MCF 10A (cell line): Measurements from ENCODE around the gene DYNC2LI1. TPM values are rescaled to one million over a fixed set of nuclear protein-coding genes. Genes with fewer than 3 reads are reported as not detected.

Source experiments
- BruUV-seq: library from RNA; stranded (reverse); fragments of 400-500 nt; replicated peaks from 2 replicates; lab custom pipeline; 2021; lab: Mats Ljungman, UMichigan
- CTCF ChIA-PET: fragments of 300-600 bp; sonication (Branson Sonifier 250); formaldehyde crosslinking; extraction: SDS; loops from one replicate; lab custom pipeline; 2021; ENCODE audit warnings: antibody characterized with exemption, inconsistent platforms; lab: Yijun Ruan, JAX
- POLR2A ChIA-PET: fragments of 300-600, 350-650 bp; sonication (Branson Sonifier 250); formaldehyde crosslinking; extraction: SDS; loops from one replicate; lab custom pipeline; 2020; ENCODE audit warnings: antibody characterized with exemption, inconsistent platforms; lab: Yijun Ruan, JAX
- DNase-seq: peaks from one replicate; pipeline ENCODE4 v3.0.0-alpha.2; 2018; ENCODE audit not compliant: unreplicated experiment
- H3K27ac Mint-ChIP-seq: one replicate; pipeline ENCODE4 v1.8.0; 2022; ENCODE audit warnings: mild to moderate bottlenecking, low read depth, mixed read lengths; ENCODE audit not compliant: unreplicated experiment
- H3K27me3 Mint-ChIP-seq: one replicate; pipeline ENCODE4 v1.8.0; 2022; ENCODE audit warnings: mixed read lengths; ENCODE audit not compliant: insufficient read depth, unreplicated experiment
- H3K36me3 Mint-ChIP-seq: one replicate; pipeline ENCODE4 v1.8.0; 2022; ENCODE audit warnings: mild to moderate bottlenecking, moderate library complexity, mixed read lengths; ENCODE audit not compliant: insufficient read depth, unreplicated experiment
- H3K4me1 Mint-ChIP-seq: one replicate; pipeline ENCODE4 v1.8.0; 2022; ENCODE audit warnings: mixed read lengths; ENCODE audit not compliant: insufficient read depth, unreplicated experiment
- H3K4me3 Mint-ChIP-seq: one replicate; pipeline ENCODE4 v1.8.0; 2022; ENCODE audit warnings: mild to moderate bottlenecking, moderate library complexity, mixed read lengths; ENCODE audit not compliant: unreplicated experiment
- H3K9me3 Mint-ChIP-seq: one replicate; pipeline ENCODE4 v1.8.0; 2022; ENCODE audit warnings: mixed read lengths; ENCODE audit not compliant: unreplicated experiment
- intact Hi-C: fragments of 100-400 bp; cut with micrococcal nuclease; formaldehyde crosslinking; loops from 2 replicates; pipeline ENCODE4 v1.14.1; 2022
- total RNA-seq: library from RNA; stranded (reverse); gene quantifications from 2 replicates; pipeline ENCODE4 v1.2.3, GENCODE V29; 2022
- TF ChIP-seq, protein P1 (sequence below): fragments of 200-600 bp; IDR thresholded peaks from one replicate; pipeline ENCODE4 v1.8.0; 2022; ENCODE audit warnings: antibody characterized with exemption, mild to moderate bottlenecking; ENCODE audit not compliant: unreplicated experiment

Gene DYNC2LI1
- total RNA-seq, 1 experiment from 2014 or later = 13.0 TPM

DNA sequence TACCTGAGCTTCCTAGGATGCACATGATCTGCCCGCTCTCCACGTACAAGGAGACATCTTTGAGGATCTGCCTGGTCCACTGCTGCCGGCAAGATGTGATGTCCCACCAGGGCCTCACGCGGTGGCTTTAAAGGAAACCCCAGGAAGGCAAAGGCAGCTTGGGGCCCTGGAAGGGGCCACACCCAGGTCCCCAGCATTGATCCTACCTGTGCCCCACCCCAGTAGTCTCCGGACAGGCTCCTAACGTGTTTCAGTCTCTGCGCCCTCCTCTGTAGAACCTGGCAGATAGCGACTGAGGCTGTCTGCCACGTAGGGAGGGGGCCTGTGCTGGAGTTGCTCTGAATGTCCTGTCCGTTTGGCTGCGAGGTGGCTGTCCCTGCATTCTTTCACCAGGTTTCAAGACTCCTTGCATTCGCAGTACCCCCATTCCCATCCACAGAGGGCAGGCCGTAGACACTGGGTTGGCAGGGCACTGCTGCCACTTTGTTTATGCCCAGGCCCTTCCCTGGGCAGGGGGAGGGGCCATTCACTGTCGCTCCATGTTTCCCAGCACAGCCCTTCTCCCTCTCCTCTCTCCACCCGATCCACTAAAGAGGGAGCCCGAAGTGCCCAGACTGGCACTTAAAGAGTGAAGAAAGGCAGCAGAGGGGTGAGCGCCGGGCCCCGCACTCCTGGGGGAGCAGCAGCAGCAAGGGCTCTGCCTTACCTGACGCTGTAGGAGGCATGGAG, 64.2 kb downstream of the DYNC2LI1 start:
- Mint-ChIP-seq H3K27me3 (peaks cover 18% of the 10 kb centered on the region), H3K9me3 (no peaks in the 10 kb centered on the region), H3K27ac (no peak overlapping the region), H3K4me3 (no peak overlapping the region), H3K4me1 (no peaks in the 10 kb centered on the region), H3K36me3 (no peaks in the 10 kb centered on the region)
- ChIA-PET CTCF (interaction anchor here (0.6 kb wide), 1 partner anchor 836 kb away, joined by 3 read pairs; no protein-coding TSS in a partner anchor), POLR2A (no interaction called here)
- intact Hi-C loops = no loop called here
- TF ChIP-seq, protein P1, sequence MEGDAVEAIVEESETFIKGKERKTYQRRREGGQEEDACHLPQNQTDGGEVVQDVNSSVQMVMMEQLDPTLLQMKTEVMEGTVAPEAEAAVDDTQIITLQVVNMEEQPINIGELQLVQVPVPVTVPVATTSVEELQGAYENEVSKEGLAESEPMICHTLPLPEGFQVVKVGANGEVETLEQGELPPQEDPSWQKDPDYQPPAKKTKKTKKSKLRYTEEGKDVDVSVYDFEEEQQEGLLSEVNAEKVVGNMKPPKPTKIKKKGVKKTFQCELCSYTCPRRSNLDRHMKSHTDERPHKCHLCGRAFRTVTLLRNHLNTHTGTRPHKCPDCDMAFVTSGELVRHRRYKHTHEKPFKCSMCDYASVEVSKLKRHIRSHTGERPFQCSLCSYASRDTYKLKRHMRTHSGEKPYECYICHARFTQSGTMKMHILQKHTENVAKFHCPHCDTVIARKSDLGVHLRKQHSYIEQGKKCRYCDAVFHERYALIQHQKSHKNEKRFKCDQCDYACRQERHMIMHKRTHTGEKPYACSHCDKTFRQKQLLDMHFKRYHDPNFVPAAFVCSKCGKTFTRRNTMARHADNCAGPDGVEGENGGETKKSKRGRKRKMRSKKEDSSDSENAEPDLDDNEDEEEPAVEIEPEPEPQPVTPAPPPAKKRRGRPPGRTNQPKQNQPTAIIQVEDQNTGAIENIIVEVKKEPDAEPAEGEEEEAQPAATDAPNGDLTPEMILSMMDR = no peak
- no peak for DNase-seq
- no TSS peak for BruUV-seq

DNA sequence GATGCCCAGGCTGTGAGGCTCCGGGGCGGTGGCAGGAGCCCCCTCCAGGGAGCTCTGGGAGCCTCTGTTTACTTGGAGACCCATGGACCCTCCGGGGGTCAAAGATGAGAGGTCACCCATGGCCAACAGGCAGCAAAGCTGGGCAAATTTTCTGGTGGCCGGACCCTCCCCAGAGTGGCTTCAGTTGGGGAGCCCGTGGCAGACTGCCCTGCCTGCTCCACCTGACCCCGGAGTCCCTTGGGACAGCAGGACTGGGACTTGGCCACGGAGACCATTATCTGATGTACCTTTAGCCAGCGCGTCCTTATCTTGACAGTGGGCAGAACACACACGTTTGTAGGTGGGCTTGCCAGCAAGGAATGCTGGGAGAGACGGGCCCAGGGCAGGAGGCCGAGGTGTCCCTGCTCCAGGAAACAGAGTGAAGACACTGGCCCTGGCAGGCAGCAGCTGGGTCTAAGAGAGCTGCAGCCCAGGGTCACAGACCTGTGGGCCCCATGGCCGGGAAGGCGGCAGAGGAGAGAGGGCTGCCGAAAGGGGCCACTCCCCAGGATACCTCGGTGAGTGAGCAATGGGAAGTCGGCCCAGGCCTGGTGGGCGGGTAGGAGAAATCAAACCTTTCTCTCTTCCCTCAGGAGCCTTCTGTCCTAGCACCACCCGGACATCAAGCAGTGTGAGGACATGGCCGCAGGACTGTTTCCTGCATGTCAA, 64.9 kb downstream of the DYNC2LI1 start, which contains the start of the genes ABCG5 and ABCG8:
TSS of gene ABCG5 (minus strand) at position 280 of the 708 bp plus-strand sequence. CDS start at position 120, 160 bp downstream.
TSS of gene ABCG8 (plus strand) at position 412 of the 708 bp plus-strand sequence. CDS start at position 495, 83 bp downstream.
- Mint-ChIP-seq H3K27me3 (peaks cover 18% of the 10 kb centered on the region), H3K4me1 (no peaks in the 10 kb centered on the region), H3K9me3 (no peaks in the 10 kb centered on the region), H3K27ac (no peak within 1 kb of the TSS), H3K4me3 (no peak within 1 kb of the TSS), H3K36me3 (no peaks in the 10 kb centered on the region)
- no peak for DNase-seq
- CTCF ChIA-PET = interaction anchor here (0.6 kb wide), 1 partner anchor 835 kb away, joined by 3 read pairs; no protein-coding TSS in a partner anchor
- BruUV-seq = no TSS peak
- TF ChIP-seq, protein P1 = no peak
- POLR2A ChIA-PET = no interaction called here
- intact Hi-C loops = no loop called here

DNA sequence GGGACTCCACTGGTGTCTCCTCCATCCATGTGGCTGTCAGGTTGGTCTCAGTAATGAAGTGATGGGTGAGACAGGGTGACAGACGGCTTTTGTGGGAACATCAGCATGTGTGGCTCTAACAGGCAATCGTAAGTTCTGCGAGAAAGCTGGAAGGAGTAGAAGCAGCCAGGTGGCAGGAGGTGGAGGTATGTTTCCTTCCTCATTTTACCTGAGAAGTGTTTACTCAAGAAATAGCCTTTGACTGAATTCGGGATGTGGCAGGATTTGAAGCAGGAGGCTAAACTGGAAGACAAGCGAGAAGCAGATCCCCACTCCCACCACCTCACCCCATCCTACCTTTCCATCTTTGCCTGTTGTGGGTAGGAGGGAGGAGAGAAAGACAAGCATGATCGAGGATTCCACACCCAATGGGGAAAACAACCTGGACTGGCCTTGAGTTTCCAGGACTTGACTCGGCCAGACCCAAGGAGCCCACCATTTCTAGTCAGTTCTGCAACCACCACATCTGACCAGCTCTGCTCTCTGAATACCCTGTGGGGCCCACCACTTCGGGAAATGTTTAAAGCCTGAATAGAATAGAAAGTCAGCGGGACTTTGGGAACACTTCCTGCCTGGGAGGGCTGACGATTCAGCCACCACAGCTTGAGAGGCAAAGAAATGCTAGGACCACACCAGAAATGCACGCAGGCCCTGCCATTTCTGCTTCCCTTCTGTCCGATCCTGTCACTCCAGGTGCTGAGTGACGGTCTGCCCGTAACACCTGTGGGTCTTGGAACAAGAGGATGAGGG, 66.1 kb downstream of the DYNC2LI1 start:
- no TSS peak for BruUV-seq
- Mint-ChIP-seq H3K9me3 (no peaks in the 10 kb centered on the region), H3K27ac (no peak overlapping the region), H3K36me3 (no peaks in the 10 kb centered on the region), H3K27me3 (peaks cover 18% of the 10 kb centered on the region), H3K4me3 (no peak overlapping the region), H3K4me1 (no peaks in the 10 kb centered on the region)
- intact Hi-C loops = no loop called here
- DNase-seq = no peak
- ChIA-PET CTCF (no interaction called here), POLR2A (interaction anchor here (0.7 kb wide), 1 partner anchor 47 kb away, joined by 3 read pairs; no protein-coding TSS in a partner anchor)
- TF ChIP-seq, protein P1 = no peak
